ENCODE measurements around the gene SH2D3A.

- TF ChIP-seq CTCF (IDR thresholded peaks at IDR 0.05) (no peak), POLR2AphosphoS5 (IDR thresholded peaks at IDR 0.05) (no peak), EP300 (IDR thresholded peaks at IDR 0.05) (no peak)
Measured at GRCh38 chr19:6750062-6750461, 17.2 kb downstream of the SH2D3A start.
